Kasumi-1 (cell line): ENCODE measurements around the gene NAT16.
A peak's percentile ranks its signal among the peaks of the same experiment; 100 is the strongest.
"Not testable (repeated sequence)": the region's sequence is repeated elsewhere in the genome, so short reads cannot be mapped to it uniquely, and the experiment has no call there.

Source experiments
- DNase-seq, 2 experiments: peaks; one replicate each; lab custom pipeline; 2025; lab: John Stamatoyannopoulos, UW

The NAT16 gene

DNA sequence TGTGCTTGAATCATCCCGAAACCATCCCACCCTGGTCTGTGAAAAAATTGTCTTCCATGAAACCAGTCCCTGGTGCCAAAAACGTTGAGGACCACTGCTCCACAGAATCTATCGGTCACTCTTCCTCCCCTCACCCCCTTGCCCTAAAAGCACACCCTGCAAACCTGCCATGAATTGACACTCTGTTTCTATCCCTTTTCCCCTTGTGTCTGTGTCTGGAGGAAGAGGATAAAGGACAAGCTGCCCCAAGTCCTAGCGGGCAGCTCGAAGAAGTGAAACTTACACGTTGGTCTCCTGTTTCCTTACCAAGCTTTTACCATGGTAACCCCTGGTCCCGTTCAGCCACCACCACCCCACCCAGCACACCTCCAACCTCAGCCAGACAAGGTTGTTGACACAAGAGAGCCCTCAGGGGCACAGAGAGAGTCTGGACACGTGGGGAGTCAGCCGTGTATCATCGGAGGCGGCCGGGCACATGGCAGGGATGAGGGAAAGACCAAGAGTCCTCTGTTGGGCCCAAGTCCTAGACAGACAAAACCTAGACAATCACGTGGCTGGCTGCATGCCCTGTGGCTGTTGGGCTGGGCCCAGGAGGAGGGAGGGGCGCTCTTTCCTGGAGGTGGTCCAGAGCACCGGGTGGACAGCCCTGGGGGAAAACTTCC is 54.0 kb downstream of the NAT16 start:
- no peak for DNase-seq

DNA sequence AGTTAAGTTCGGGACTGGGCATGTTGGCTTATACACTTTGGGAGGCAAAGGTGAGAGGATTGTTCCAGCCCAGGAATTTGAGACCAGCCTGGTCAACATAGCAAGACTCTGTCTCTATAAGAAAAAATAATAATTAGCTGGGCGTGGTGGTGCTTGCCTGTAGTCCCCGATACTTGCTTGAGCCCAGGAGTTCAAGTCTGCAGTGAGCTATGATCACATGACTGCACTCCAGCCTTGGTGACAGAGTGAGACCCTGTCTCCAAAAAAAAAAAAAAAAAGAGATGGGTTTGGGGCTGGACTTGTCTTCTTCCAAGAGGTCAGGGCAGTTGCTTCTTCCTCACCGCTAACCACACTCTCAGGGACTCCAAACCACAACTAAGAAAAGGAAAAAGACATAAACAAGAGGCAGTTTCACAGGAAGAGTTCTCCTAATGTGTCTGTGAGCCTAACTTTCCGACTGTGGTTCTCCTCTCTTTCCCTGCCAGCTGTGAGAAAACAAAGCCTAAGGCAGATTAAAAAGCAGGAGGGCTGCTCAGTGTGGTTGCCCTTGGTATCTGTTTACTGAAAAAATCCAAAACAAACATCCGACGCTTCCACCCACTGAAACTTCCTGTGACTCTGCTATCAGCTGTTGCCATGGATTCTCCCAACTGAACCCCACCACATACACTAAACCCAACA is 55.6 kb downstream of the NAT16 start:
- peak; percentile 12 to 22 for DNase-seq

DNA sequence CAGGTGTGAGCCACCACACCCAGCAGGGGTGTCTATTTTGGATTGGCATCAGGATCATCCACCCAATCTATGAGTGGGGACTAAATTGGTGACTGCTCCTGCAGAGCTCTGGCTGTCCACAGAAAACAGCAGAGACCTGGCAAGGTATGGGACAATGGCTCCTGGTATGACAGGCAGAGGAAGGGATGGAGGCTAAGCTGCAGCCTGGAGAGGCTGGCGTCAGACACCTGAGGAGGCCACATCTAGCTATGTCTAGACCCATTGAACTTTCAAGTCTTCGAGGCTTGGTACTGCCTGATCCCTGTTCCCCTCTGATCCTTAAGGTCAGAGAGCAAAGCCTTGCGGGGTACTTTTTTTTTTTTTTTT is 56.4 kb downstream of the NAT16 start:
- DNase-seq, result no peak

DNA sequence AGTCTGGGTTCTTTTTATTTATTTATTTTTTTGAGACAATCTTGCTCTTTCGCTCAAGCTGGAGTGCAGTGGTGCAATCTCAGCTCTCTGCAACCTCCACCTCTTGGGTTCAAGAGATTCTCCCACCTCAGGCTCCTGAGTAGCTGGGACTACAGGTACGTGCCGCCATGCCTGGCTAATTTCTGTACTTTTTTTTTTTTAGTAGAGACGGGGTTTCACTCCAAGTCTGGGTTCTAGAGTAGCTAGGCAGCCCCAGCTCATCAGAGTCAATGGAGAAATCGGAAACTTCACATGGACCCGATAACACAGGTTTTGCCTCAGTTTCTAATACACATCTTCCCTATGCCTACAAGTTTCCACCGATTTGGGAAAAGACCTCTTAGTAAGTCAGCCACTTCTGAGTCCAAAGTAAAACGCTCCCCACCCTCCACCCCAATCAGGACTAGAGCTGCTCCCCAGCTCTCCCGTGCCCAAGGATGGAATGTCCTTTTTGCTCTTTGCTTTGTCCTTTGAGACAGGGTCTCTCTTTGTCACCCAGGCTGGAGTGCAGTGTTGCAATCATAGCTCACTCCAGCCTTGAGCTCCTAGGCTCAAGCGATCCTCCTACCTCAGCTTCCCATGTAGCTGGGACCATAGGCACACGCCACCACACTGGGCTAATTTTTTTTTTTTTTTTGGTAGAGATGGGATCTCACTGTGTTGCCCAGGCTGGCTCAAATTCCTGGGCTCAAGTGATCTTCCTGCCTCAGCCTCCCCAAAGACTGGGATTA is 57.0 kb downstream of the NAT16 start:
- no peak for DNase-seq

DNA sequence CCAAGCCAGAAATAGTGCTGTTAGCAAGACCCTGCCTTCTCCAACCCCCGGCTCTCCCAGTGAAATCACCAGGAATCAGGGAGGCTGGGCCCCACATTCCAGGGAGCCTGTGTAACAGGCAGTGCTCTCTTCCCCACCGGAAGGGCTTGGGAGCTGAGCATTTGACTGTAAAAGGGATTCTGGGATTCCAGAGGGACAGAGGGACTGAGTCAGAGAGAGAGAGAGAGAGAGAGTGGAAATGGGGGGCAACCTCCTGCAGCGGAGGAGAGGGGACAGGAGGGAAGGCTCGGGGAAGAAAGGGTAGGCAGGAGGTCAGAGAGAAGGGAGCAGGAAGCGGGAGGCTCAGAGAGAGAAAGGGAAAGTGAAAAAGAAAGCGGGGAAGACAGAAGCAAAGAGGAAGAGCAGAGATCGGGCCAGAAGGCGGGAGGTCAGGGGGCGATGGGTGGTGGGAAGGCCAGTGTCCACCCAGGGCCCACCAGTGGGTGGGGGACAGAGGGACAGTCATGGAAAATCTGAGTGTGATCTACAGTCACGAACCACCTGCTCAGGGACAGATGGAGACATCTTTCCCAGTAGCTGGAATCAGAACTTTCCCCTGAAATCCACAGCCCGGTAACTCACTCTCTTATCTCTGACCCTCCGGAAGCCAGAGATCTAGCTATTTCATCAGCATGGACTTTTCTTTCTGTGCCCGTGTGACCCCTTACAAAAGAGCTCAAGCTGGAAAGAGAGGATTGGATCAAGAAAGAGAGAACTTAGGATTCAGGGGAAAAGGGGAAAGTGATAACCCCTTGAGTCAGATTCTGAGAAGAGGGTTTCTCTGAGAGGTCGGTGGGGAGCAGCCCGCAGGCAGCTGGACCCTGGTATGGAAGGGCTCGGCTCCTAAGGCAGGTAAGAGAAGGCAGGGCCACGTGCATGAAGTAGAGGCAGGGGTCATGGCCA is 57.8 kb downstream of the NAT16 start:
- DNase-seq, result no peak

DNA sequence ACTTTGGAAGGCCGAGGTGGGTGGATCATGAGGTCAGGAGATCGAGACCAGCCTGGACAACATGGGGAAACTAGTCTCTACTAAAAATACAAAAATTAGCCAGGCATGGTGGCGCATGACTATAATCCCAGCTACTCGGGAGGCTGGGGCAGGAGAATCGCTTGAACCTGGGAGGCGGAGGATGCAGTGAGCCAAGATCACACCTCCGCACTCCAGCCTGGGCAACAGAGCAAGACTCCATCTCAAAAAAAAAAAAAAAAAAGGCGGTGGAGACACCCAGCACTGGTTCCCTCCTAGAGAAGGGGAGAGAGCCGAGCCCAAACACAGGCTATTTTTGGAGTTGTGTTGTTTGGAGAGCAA is 58.5 kb downstream of the NAT16 start:
- DNase-seq, result not testable (repeated sequence)
